ENCODE results near the gene NFATC2IP.

DNA sequence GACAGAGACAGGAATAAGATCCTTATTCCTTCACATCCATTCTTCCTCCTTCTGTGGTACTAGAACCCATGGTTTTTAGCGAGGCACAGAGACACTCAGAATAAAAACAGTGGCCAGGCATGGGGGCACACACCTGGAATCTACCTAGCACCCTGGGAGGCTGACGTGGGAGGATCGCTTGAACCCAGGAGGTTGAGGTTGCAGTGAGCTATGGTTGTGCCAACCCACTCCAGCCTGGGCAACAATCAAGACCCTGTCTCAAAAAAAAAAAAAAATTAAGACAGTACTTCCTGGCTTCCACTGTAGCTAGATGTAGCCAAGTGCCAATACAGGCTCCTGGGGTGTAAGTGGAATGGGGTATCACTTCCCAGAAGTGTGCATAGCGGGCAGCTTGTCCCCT is 16.4 kb downstream of the NFATC2IP start:
- TF ChIP-seq, protein P1, sequence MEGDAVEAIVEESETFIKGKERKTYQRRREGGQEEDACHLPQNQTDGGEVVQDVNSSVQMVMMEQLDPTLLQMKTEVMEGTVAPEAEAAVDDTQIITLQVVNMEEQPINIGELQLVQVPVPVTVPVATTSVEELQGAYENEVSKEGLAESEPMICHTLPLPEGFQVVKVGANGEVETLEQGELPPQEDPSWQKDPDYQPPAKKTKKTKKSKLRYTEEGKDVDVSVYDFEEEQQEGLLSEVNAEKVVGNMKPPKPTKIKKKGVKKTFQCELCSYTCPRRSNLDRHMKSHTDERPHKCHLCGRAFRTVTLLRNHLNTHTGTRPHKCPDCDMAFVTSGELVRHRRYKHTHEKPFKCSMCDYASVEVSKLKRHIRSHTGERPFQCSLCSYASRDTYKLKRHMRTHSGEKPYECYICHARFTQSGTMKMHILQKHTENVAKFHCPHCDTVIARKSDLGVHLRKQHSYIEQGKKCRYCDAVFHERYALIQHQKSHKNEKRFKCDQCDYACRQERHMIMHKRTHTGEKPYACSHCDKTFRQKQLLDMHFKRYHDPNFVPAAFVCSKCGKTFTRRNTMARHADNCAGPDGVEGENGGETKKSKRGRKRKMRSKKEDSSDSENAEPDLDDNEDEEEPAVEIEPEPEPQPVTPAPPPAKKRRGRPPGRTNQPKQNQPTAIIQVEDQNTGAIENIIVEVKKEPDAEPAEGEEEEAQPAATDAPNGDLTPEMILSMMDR (IDR thresholded peaks at IDR 0.05), result no peak
- TF ChIP-seq ZFX (IDR thresholded peaks at IDR 0.05; ENCODE audit: borderline replicate concordance), result no peak
